ENCODE measurements around the gene ARHGEF11. TPM values are rescaled to one million over a fixed set of nuclear protein-coding genes. Genes with fewer than 3 reads are reported as not detected.

ARHGEF11 gene
- total and polyA plus RNA-seq, 9 of the 15 experiments (the other 6 are each of a cell fraction or from before 2014, with no cell fraction given): 0.14 to 15.5 (median 9.0) TPM

- TF ChIP-seq MGA (IDR thresholded peaks at IDR 0.05) (peak; percentile 89), EHMT2 (IDR thresholded peaks at IDR 0.05) (peak; percentile 86), ZFP30 (CRISPR knock-in tag; IDR thresholded peaks at IDR 0.05; ENCODE audit: borderline replicate concordance) (no peak), CREB5 (CRISPR knock-in tag; IDR thresholded peaks at IDR 0.05) (no peak), ZNF12 (CRISPR knock-in tag; IDR thresholded peaks at IDR 0.05) (no peak), ADNP (tag; IDR thresholded peaks at IDR 0.05) (no peak), ILF3 (IDR thresholded peaks at IDR 0.05; ENCODE audit: borderline replicate concordance) (no peak), ZNF644 (tag; IDR thresholded peaks at IDR 0.05; ENCODE audit: low read depth) (no peak), RFX7 (CRISPR knock-in tag; IDR thresholded peaks at IDR 0.05) (no peak), BCL6 (CRISPR knock-in tag; IDR thresholded peaks at IDR 0.05) (no peak), ZFP36 (IDR thresholded peaks at IDR 0.05; ENCODE audit: low read depth, low read length, partially characterized antibody) (no peak), CBX8 (IDR thresholded peaks at IDR 0.05; ENCODE audit: borderline replicate concordance, extremely low read depth, low read depth, low read length, poor library complexity, severe bottlenecking) (no peak), MYBL2 (IDR thresholded peaks at IDR 0.05; ENCODE audit: low read depth) (no peak), MYBL2 (CRISPR knock-in tag; IDR thresholded peaks at IDR 0.05; ENCODE audit: borderline replicate concordance) (no peak), HMGXB4 (CRISPR knock-in tag; IDR thresholded peaks at IDR 0.05) (no peak)
Measured at GRCh38 chr1:156914440-156914856, 131.1 kb downstream of the ARHGEF11 start (continued).

Measured in K562 (cell line).